KOPT-K1 (cell line): ENCODE measurements around the gene HOXC13.

ENCODE experiments used
- H3K27ac ChIP-seq: fragments of 200-600 bp; sonication (generic); 2 replicates; pipeline ENCODE4 v1.5.1; 2016; ENCODE audit warnings: antibody characterized with exemption, mild to moderate bottlenecking, low read depth, low read length; ENCODE audit not compliant: poor library complexity, severe bottlenecking
- H3K36me3 ChIP-seq: fragments of 200-600 bp; sonication (generic); 2 replicates; pipeline ENCODE4 v1.5.1; 2017; ENCODE audit warnings: antibody characterized with exemption, mild to moderate bottlenecking, low read length, moderate library complexity; ENCODE audit not compliant: insufficient read depth
- H3K9me3 ChIP-seq: fragments of 200-600 bp; sonication (generic); 2 replicates; pipeline ENCODE4 v1.5.1; 2017; ENCODE audit warnings: antibody characterized with exemption, low read length, mild to moderate bottlenecking; ENCODE audit not compliant: insufficient read depth, poor library complexity, severe bottlenecking

Gene HOXC13

GRCh38 chr12:53969588-53970259, 31.1 kb downstream of the HOXC13 start:
- no peak overlapping the region for H3K27ac ChIP-seq
- H3K36me3 ChIP-seq, result no peaks in the 10 kb centered on the region
- no peaks in the 10 kb centered on the region for H3K9me3 ChIP-seq

GRCh38 chr12:53970451-53970850, 31.8 kb downstream of the HOXC13 start:
- H3K9me3 ChIP-seq, result no peaks in the 10 kb centered on the region
- H3K36me3 ChIP-seq, result no peaks in the 10 kb centered on the region
- no peak overlapping the region for H3K27ac ChIP-seq

- no peaks in the 10 kb centered on the region for H3K9me3 ChIP-seq
- H3K36me3 ChIP-seq, result no peaks in the 10 kb centered on the region
- H3K27ac ChIP-seq, result no peak overlapping the region
These were observed 32.5 kb downstream of the HOXC13 start for GRCh38 chr12:53971129-53971528.

- no peaks in the 10 kb centered on the region for H3K36me3 ChIP-seq
- no peak overlapping the region for H3K27ac ChIP-seq
- no peaks in the 10 kb centered on the region for H3K9me3 ChIP-seq
These were observed 33.1 kb downstream of the HOXC13 start for GRCh38 chr12:53971686-53972085.

GRCh38 chr12:53972152-53972702, 33.6 kb downstream of the HOXC13 start:
- no peaks in the 10 kb centered on the region for H3K36me3 ChIP-seq
- no peaks in the 10 kb centered on the region for H3K9me3 ChIP-seq
- H3K27ac ChIP-seq, result no peak overlapping the region

- Histone ChIP-seq H3K27ac (no peak within 1 kb of the TSS), H3K36me3 (no peaks in the 10 kb centered on the region), H3K9me3 (no peaks in the 10 kb centered on the region)
These were observed 34.1 kb downstream of the HOXC13 start, which contains the start of gene HOXC11 for GRCh38 chr12:53972722-53973235. Gene HOXC11, plus strand, starts transcription at chr12:53973126. Its CDS starts 116 bp downstream, at chr12:53973242.

GRCh38 chr12:53973236-53974042, 34.8 kb downstream of the HOXC13 start:
- no peaks in the 10 kb centered on the region for H3K9me3 ChIP-seq
- no peaks in the 10 kb centered on the region for H3K36me3 ChIP-seq
- H3K27ac ChIP-seq, result no peak overlapping the region

- Histone ChIP-seq H3K36me3 (no peaks in the 10 kb centered on the region), H3K27ac (no peak within 1 kb of the TSS), H3K9me3 (no peaks in the 10 kb centered on the region)
These were observed 35.7 kb downstream of the HOXC13 start, which contains the start of gene HOTAIR for GRCh38 chr12:53974084-53975063. Gene HOTAIR, minus strand, starts transcription at chr12:53974954.

- Histone ChIP-seq H3K36me3 (no peaks in the 10 kb centered on the region), H3K9me3 (no peaks in the 10 kb centered on the region), H3K27ac (no peak overlapping the region)
These were observed 36.4 kb downstream of the HOXC13 start for GRCh38 chr12:53975064-53975471.

GRCh38 chr12:53975479-53976152, 37.0 kb downstream of the HOXC13 start:
- H3K27ac ChIP-seq, result no peak overlapping the region
- no peaks in the 10 kb centered on the region for H3K36me3 ChIP-seq
- no peaks in the 10 kb centered on the region for H3K9me3 ChIP-seq

GRCh38 chr12:53976172-53976822, 37.7 kb downstream of the HOXC13 start:
- Histone ChIP-seq H3K9me3 (no peaks in the 10 kb centered on the region), H3K36me3 (no peaks in the 10 kb centered on the region), H3K27ac (no peak overlapping the region)

- no peak overlapping the region for H3K27ac ChIP-seq
- H3K9me3 ChIP-seq, result no peaks in the 10 kb centered on the region
- no peaks in the 10 kb centered on the region for H3K36me3 ChIP-seq
These were observed 38.4 kb downstream of the HOXC13 start for GRCh38 chr12:53976823-53977595.
